ENCODE results near the gene KCNQ1.

DNA sequence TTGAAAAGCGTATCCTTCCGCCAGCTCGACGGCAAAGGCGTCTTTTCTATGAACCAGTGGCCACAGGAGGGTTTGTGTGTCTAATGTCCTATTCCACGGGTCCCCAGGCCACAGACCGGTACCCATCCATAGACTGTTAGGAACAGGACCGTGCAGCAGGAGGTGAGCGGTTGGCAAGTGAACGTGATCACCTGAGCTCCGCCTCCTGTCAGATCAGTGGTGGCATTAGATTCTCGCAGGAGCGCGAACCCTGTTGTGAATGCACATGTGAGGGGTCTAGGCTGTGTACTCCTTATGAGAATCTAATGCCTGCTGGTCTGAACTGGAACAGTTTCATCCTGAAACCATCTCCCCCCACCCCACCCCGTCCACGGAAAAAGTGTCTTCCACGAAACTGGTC is 317.6 kb downstream of the KCNQ1 start:
- TF ChIP-seq ZNF232 (CRISPR knock-in tag; IDR thresholded peaks at IDR 0.05) (no peak), IRF2 (CRISPR knock-in tag; IDR thresholded peaks at IDR 0.05; ENCODE audit: borderline replicate concordance, low read depth) (no peak), TEAD1 (CRISPR knock-in tag; IDR thresholded peaks at IDR 0.05) (no peak), SP1 (CRISPR knock-in tag; conservative IDR thresholded peaks at IDR 0.05) (no peak), ESRRA (CRISPR knock-in tag; IDR thresholded peaks at IDR 0.05; ENCODE audit: borderline replicate concordance) (no peak)
- TF ChIP-seq, protein P1, sequence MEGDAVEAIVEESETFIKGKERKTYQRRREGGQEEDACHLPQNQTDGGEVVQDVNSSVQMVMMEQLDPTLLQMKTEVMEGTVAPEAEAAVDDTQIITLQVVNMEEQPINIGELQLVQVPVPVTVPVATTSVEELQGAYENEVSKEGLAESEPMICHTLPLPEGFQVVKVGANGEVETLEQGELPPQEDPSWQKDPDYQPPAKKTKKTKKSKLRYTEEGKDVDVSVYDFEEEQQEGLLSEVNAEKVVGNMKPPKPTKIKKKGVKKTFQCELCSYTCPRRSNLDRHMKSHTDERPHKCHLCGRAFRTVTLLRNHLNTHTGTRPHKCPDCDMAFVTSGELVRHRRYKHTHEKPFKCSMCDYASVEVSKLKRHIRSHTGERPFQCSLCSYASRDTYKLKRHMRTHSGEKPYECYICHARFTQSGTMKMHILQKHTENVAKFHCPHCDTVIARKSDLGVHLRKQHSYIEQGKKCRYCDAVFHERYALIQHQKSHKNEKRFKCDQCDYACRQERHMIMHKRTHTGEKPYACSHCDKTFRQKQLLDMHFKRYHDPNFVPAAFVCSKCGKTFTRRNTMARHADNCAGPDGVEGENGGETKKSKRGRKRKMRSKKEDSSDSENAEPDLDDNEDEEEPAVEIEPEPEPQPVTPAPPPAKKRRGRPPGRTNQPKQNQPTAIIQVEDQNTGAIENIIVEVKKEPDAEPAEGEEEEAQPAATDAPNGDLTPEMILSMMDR (IDR thresholded peaks at IDR 0.05) = no peak
- TF ChIP-seq, protein P2, sequence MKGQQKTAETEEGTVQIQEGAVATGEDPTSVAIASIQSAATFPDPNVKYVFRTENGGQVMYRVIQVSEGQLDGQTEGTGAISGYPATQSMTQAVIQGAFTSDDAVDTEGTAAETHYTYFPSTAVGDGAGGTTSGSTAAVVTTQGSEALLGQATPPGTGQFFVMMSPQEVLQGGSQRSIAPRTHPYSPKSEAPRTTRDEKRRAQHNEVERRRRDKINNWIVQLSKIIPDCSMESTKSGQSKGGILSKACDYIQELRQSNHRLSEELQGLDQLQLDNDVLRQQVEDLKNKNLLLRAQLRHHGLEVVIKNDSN (CRISPR knock-in tag; IDR thresholded peaks at IDR 0.05) = no peak

Measured in WTC11 (cell line).